Measurements from ENCODE around the gene WIPF2.
"Not testable (repeated sequence)": the region's sequence is repeated elsewhere in the genome, so short reads cannot be mapped to it uniquely, and the experiment has no call there.

The WIPF2 gene

DNA sequence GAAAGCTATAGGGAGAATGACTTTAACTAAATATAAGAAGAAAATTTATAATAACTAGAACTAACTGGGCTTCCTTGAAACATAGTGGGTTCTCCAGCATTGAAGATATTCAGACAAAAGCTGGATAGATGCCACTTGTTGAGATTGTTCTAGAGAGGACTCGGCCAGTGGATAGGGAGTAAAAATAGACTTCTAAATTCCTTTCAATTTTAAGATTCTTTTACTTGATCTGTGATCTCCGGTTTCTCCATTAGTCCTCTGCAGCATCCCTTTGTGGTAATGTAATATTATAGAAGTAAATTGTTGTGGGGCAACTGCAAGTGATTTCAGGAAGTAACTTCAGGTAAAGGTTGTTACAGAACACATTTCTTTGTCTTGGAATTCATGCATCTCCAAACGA lies 79.6 kb downstream of the WIPF2 start:
- no peak for DNase-seq (ENCODE audit: low spot score)

DNA sequence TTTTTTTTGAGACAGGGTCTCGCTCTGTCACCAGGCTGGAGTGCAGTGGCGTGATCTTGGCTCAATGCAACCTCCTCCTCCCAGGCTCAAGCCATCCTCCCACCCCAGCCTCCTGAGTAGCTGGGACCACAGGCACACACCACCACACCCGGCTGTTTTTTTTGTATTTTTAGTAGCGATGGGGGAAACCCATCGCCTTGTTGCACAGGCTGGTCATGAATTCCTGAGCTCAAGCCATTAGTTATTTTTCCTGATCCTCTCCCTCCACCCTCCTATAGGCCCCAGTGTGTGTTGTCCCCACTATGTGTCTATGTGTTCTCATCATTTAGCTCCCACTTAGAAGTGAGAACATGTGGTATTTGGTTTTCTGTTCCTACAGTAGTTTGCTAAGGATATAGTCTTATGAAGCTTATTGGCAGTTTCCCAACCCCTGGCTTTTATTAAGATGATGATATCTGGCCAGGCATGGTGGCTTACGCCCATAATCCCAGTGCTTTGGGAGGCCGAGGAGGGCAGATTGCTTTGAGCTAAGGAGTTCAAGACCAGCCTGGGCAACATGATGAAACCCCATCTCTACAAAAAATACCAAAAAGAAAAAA lies 80.2 kb downstream of the WIPF2 start:
- DNase-seq (ENCODE audit: low spot score) = not testable (repeated sequence)

DNA sequence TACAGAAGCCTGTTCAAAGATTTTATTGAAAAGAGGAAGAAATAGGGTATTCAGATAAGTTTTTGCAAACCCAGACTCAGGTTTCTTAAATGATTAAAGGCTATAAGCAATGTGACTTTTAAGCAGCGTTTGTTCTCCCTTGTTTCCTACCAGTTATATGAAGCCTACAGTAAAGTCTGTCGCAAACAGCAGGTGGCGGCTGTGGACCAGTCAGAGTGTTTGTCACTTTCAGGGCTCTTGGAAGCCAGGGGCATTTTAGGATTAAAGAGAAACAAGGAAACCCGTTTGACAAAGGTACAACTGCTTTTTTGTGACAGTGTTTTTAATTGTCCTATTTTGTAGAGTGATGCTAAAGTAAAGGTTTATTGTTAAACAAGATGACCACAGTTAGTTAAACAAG lies 82.2 kb downstream of the WIPF2 start:
- no peak for DNase-seq (ENCODE audit: low spot score)

DNA sequence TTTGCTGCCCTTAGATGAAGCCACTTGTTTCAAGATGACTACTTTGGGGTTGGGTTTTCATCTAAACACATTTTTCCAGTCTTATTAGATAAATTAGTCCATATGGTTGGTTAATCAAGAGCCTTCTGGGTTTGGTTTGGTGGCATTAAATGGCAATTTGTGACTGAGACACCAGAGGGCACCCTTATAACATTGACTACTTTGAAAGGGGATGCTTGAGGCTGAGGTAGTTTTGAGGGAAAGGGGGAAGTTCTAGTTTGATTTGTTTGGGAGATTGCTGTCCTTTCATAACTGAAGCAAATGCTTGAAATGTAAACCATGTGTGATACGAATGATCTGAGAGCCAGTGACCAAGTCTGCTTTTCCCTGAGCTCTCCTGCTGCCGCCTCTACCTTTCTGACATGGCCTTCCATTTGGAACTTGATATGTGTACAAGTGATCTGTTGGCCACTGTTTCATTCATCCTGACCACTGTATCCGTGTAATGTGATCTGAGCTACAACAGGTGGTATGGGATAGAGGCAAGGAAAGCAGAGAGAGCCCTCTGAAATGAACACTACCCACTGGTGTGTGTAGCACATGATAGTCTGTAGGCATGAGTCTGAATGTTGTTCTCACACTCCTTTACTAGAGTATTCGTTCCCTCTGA lies 84.0 kb downstream of the WIPF2 start:
- no peak for DNase-seq (ENCODE audit: low spot score)

DNA sequence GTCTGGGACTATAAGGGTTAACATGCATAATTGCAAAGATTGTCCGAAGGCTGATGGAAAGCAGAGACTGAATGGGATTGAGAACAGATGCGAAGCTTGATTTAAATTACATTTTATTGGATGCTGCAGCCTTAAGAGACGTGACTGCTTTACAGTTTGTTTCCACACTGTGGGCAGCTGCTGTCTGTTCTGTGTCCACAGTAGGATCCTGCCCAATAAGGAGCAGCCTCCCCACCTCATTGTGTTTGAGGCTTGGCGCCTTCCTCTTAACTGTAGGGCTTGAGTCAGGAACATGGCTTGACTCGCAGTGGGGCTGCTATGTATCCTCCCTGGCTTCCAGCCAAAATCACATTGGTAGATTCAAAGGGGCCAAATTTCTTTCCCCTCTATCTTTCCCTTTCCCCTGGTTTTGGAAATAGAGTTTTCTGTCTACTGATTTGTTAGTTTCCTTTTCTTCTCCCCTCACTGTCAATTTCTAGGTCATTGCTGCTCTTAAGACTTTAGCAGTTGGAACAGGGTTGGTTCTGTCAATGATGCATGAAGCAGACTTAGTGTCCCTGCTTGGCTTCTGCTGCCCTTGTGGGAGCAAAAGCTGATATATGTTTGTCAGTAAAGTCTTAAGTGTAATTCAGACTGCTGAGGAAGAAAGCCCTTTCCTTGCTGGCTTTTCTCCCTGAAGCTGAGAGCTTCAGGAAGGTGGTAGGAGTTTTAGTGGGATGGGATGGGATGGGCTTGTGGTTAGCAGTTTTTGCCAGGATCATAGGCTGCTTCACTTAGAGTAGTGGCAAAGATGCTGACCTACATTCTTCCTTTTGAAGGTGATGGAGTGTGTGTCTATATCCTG lies 84.8 kb downstream of the WIPF2 start:
- DNase-seq (ENCODE audit: low spot score) = no peak

DNA sequence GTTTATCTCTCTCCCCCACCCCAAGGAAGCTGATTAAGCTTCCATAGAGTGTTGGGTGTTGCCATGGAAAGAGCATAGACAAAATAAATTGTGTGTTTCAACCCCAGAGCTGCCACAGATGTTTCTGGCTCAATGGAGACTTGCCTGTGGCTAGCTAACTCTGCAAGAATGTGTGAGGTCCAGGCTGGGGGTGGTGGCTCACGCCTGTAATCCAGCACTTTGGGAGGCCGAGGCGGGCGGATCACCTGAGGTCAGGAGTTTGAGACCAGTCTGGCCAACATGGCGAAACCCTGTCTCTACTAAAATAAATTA lies 85.4 kb downstream of the WIPF2 start:
- DNase-seq (ENCODE audit: low spot score) = not testable (repeated sequence)

DNA sequence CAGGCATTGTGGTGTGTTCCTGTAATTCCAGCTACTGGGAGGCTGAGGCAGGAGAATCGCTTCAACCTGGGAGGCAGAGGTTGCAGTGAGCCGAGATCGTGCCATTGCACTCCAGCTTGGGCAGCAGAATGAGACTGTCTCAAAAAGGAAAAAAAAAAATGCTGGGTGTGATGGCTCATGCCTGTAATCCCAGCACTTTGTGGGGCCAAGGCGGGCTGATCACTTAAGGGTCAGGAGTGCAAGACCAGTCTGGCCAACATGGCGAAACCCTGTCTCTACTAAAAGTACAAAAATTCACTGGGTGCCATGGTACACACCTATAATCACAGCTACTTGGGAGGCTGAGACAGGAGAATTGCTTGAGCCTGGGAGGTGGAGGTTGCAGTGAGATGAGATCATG lies 85.8 kb downstream of the WIPF2 start:
- DNase-seq (ENCODE audit: low spot score) = not testable (repeated sequence)

DNA sequence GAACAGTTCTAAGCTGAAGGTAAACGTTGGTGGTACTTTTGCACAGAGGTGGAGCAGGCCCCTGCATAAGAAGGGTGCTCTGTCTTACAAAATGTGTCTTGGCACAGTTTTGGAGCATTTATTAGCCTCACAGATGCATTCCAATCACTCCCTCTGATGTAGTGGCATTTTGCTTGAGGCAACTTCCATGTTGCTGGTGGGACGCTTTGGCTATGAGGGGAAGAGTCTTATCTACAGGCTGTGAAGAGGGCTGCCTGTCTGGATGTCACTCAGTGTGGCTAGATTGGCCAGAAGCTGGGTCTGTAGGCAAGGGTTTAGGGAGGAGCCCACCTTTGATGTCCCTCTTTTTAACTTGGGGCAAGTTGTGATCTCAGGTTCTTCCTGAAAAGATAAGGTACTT lies 87.3 kb downstream of the WIPF2 start:
- DNase-seq (ENCODE audit: low spot score) = no peak

DNA sequence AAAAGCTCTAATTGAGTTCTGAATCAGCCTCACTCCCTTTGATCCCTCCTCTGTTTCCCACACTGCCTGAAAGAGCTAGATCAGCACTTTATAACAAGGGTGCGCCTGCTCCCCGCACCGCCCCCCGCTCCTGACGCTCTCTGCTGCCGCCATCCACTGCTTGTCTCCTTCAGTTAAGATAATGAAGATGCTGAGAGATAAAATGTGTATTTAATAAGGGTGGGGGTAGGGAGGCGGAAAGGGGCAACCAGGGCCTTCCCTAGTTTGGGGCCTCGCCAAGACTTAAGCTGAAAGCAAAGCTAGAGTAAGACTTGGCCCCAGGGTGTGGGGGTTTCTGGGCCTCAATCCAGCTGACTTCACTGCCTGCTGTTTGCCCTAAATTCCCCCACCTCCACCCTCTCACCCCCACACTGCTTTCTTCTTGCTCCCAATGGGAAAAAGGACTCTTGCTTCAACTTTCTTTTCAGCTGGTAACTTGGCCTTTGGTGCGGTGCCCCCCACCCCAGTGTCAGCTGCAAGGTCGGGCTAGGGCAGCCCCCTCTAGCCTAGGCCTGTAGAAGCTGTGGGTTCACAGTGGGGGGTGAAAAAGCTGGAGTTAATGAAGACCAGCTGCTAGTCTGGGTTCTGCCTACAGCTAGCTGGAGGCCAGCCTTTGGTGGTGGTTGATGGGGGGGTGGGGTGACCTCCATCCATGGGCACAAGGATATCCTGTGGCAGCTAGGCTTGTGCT lies 88.1 kb downstream of the WIPF2 start:
- DNase-seq (ENCODE audit: low spot score) = no peak

DNA sequence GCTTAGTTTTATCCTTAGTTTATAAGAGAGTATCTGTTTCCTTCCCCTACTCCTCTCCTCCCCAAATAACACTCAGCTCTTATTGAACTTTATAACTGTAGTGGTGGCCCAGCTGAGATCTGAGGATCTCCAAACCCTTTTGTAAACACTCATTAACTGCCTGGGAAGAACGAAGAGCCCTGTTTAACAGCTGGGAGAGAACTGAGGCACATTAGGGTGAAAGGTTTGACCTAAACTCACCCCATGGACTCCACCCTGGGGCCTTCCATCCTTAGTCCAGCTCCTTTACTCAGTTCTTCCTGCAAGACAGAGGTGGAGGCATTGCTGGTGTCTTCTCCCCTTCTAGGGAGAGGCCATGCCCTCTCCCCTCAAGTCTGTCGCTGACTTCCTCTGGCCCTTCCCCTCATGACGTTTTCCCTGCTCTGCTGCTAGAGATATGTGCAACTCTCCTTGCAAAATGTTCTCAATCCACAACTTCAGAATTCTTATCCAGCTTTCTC lies 88.7 kb downstream of the WIPF2 start:
- DNase-seq (ENCODE audit: low spot score) = no peak

DNA sequence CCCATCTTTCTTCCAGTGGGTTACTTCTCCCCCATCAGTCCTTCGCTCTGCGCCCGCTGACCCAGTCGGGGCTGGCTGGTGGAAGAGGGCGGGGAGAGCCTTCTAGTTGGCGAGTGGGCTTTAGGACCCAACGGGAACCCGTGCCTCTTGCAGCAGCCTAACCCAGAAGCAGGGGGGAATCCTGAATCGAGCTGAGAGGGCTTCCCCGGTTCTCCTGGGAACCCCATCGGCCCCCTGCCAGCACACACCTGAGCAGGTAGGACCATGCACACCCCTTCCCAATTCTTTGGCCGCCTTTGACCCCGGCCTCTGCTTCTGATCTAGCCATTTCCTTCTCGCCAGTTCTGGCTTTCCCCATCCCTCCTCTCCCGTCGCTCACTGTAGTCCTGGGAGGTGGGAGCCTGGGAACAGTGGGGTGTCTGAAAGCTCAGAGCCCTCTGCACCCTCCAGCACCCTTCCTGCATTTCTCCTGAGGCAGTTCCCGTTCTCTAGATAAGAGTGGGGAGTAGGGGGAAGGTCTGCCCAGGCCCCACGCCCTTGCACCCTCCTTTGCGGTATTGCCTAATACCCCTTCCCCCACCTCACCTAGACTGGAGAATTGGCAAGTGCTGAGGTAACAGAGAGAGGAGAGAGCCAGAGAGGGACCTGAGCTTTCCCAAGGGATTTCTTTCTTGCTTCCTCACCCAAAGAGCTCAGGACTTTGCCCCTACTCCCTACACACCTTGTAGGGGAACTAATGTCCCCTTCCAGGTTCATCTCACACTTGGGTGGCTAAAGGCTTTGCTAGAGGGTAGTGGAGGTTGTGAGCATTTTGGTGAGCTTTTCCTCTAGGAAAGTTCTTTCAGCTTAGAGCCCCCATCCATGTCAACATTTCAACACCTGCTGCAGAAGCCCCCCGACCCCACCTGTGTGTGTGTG lies 90.2 kb downstream of the WIPF2 start, which contains the start of gene RARA:
Gene RARA (plus strand): TSS at position 150 of the 918 bp plus-strand sequence. CDS start 22,039 bp downstream, outside the sequence.
- DNase-seq (ENCODE audit: low spot score) = no peak

DNA sequence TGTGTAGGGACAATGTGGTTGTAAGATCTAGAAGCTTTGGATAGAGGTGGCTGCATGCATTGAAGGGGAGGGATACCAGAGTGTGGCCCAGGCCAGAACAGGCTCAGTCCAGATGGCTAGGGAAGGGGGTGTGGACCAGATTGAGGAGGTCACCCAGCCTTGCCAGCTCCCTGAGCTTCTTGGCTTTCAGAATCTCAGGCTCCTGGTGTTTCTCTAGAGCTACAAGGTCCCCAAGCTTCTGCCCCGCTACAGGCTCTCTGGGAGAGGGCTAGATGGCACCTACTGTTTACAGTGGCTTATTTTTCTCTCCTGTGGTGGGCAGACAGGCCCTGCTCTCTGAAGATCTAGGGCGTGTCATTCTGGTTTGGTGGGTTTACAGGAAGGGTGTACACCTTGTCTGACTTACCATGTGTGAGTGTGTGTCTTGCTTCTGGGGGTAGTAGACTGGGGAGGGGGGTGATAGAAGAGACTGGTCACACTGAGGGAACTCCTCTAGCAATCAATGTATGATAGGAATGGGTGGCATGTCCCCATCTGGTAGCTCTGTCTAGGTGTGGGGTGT lies 90.9 kb downstream of the WIPF2 start:
- DNase-seq (ENCODE audit: low spot score) = no peak

DNA sequence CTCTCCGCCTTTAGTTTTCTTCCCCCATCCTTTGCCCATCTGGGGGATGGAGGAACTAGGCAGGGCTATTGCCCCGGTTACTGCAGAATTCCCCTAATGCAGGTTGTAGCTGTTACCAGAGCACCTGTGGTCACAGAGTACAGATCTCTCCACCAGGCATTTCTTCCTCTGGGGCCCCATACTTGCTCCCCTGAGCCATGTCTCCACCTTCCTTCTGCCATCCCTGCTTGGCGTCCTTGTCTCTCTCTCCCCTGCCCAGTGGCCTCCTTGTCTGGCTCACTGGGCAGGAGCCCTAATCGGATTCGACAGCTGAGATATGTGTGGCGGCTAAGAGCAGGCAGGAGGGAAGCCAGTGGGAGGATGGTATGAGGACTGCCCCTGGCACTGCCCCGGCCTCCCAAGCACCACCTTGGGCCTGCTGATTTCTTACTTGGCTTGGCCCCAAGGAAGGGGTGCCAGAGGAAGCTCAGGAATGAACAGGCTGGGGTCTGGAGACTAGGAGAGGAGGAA lies 91.8 kb downstream of the WIPF2 start:
- no peak for DNase-seq (ENCODE audit: low spot score)

DNA sequence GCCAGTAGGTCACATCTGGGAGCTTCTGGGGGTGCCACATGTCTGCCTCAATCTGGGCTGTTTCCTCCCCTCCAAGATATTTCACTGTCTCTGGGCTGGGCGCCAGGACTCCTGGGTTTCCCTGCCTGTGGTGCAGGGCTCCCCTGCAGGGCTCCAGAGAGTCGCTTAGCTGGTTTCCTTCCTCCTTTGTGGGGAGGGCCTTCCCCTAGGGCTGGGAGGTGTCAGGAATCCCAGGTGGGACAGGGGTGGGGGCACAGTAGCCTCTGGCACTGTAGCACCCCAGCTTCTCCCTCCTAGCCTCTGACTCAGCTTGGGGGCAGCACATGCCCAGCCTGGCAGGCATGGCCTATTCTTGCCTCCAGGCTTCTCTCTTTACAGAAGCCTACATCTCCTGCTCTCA lies 92.5 kb downstream of the WIPF2 start:
- no peak for DNase-seq (ENCODE audit: low spot score)

DNA sequence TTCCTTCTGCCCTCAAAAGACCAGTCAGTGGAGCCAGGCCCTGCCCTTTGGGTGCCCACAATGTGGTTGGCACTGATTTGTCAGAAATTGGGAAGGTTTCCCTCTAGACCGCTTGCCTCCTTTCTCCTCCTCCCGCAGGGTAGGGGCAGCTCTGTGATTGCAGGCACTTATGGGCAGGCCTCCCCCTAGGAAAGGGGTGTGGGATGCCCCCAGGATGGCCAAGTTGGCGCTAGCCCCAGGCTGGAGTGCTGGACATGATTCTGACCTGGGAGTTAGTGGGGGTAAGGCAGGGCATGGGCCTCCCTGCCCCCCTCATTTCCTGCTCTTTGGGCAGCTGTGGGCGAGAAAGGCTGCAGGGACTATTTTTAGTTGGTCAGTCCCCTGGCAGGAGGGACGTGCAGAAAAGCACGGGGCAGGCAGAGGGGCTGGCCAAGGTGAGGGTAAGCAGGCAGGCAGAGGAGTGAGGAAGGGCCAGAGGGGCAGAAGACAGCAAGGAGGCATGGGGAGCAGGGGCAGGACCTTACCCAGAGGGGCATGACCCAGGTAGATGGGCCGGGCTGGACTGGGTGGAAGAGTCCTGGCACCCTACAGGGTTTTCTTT lies 93.1 kb downstream of the WIPF2 start:
- DNase-seq (ENCODE audit: low spot score) = no peak

DNA sequence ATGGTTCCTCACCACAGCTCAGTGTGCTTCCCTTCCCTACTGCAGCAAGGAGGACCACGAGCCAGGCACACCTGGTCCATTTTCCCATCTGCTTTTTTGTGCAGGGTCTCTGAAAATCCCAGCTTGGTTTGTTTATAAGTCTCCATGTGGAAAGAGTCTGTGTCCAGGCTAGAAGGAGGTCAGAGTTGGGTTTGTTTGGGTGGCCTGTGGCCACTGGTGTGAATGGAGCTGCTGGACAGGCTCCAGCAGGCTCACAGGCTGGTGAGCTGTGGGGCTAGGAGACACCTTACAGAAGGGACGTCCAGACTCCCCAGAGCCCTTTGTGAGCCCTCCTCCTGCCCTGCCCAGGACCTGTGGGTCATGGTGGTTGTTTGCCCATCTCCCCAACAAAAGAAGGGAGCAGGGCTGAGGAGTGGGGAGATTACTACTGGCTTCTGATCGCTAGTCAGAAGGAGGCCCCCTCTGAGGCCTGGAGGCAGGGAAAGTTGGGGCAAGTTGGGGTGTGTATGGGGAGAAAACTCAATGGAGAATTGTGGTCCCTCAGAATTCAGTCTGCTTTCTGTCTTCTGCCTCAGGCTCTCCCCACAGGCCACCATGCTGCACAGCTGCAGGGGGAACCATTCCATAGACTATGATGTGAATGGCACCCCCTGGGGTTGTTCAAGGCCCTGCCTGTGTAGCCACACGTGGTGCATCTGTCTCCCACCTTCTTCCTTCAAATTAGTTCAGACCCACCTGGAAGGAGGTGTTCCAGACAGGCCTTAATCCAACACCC lies 94.0 kb downstream of the WIPF2 start:
- no peak for DNase-seq (ENCODE audit: low spot score)

DNA sequence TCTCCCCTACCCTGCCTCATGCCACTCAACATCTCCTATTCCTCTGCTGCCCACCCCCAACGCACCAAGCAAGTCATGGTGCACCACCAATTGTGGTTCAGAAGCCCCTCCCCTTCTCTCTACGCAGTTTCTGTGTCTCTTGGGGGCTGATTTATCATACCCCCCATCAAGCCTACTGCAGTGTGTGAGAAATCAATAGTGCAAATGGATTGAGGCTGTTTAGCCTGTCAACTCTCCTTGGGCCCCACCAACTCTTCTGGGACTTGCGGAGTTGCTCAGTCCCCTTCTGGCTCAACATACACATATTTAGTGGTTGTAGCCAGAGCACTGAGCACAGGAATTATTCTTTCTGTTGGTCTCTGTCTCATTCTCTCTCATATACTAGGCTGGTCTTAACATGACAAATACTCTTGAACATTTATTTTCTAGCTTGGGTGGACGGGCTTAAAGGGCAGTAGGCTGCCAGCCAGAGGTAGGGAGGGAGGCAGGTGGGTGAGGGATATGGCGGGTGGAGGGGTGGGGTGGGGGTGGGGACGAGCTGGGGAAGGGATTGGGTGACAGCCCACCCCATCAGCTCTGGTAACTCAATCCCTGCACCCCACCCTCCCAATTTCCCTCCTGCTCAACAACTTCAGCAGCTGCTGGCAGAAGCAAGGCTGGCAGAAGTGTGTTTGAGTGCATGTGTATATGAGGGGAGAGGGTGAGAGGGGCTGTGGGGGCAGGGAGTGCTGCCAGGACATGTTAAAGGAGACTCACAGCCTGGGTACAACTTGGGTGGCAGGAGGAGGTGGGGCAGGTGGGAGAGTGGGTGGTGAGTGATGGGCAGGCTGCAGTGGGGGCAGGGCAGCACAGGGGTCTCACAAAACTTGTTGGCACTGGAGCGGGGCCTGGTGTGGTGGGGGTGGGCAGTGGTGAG lies 94.8 kb downstream of the WIPF2 start:
- DNase-seq (ENCODE audit: low spot score) = no peak

DNA sequence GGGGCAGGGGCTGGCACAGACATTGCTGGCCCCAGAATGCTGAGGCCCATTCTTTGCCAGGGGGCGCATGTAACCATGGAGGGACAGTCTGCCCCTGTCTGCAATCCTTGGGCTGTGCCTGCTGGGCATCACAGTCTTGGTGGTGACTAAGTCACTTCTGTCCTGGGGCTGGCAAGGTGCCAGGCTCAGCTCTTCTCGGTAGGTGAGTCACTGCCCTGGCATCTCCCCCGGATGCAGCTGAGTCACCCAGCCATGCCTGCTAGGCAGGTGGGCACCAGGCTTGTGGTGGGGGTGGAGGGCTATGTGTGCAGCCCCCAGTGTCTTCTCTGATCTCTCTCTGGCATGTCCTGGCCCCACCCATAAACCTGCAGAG lies 95.5 kb downstream of the WIPF2 start:
- peak; percentile 88 for DNase-seq (ENCODE audit: low spot score)

DNA sequence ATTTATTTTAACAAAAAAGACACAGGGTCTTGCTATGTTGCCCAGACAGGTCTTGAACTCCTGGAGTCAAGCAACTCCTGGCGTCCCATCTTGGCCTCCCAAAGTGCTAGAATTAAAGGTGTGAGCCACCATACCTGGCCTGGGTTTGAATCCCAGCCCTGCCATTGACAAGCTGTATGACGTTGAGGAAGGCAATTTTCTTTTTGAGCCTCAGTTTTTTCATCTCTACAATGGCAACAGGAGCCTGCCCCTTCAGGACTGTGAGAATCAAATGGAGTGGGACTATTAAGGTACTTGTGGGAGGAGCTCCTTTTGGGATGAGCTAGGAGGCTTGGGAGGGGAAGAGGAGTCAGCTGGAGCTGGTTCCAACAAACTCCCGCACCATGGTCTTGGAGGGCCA lies 96.1 kb downstream of the WIPF2 start:
- DNase-seq (ENCODE audit: low spot score) = no peak

All from activated CD4-positive, alpha-beta T cell treated with anti-CD3 and anti-CD28 coated beads, Interleukin-2, Interleukin-4, amounts not matched to agents 100 ng/mL and 50 ng/mL, durations not matched to agents 16 hours and 8 hours (primary cell).